ENCODE measurements around the gene GPR161.
"Not testable (repeated sequence)": the region's sequence is repeated elsewhere in the genome, so short reads cannot be mapped to it uniquely, and the experiment has no call there.

The GPR161 gene

DNA sequence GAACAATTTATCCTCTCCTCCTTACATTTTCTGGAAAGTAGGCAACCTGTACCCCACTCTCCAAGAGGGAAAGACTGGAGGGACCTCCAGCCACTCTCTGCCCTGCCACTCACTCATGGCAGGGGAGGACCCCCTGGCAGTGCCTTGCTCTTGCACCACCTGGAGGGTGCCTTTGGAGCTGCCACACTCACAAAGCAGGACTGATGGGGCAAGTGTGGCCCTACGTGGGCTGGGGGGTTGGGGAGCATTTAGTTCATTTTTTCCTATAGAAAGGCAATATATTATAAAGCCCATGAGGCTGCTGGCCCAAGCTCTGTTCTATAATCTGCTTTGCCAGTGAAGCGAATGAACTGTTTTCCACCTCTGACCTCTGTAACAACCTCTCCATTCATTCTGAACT is 50.3 kb downstream of the GPR161 start:
- no peak for DNase-seq (ENCODE audit: low spot score)

GRCh38 chr1:168085401-168085872 is 51.3 kb downstream of the GPR161 start:
- DNase-seq (ENCODE audit: low spot score), result no peak

GRCh38 chr1:168084396-168085231 is 52.1 kb downstream of the GPR161 start:
- DNase-seq (ENCODE audit: low spot score), result peak; percentile 52

GRCh38 chr1:168083456-168084325 is 53.0 kb downstream of the GPR161 start:
- DNase-seq (ENCODE audit: low spot score), result no peak

- DNase-seq (ENCODE audit: low spot score), result peak; percentile 61
These were observed 54.5 kb downstream of the GPR161 start for GRCh38 chr1:168082008-168082876.

- DNase-seq (ENCODE audit: low spot score), result no peak
These were observed 55.2 kb downstream of the GPR161 start for GRCh38 chr1:168081373-168082007.

DNA sequence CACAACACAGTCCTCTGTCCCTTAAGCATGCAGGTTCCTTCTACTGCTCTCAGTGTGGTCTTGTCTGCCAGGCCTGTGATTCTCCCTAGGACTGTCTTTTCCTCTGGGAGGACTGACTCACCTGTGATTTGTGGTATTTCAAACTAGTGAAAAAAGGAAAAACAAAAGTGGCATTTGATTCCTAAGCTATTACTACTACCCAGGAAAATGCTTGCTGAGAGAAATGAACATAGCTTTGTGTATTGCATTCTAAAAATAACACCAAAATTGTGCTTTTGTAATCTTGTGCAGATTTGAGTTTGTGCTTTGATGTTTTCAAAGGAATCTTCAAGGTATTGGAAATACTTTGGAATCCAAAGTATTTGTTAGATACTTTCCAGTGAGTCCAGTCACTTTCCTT is 57.0 kb downstream of the GPR161 start:
- DNase-seq (ENCODE audit: low spot score), result no peak

DNA sequence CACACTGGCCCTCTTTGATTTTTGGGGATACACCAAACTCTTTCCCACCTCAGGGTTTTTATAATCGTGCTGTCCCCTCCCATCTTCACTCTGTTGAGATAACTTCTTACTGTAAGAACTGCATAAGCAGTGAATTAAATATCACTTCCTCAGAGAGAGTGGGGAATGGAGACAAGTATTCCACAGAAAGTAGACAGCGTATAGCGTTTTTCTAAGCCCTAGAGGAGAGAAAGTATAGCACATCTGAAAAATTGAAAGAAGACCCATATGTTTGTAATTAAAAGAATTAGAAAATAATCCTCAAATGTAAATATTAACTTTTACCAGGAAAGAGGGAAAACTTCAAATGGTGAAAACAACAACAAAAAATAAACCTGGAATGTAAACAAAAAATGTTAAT is 67.3 kb downstream of the GPR161 start:
- no peak for DNase-seq (ENCODE audit: low spot score)

DNA sequence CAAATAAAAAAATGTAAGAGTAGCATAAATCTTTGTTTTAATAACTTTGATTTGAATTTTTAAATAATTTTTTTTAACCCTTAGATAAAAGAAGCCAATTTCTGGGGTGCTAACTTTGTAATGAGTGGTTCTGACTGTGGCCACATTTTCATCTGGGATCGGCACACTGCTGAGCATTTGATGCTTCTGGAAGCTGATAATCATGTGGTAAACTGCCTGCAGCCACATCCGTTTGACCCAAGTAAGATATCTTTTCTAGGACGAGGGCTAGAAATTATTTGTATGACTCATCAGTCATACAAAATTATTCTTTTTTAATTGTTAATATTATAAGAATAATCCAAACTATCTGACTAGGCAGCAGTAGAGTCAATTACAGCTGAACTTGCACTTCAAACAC is 71.2 kb downstream of the GPR161 start:
- no peak for DNase-seq (ENCODE audit: low spot score)

GRCh38 chr1:168064216-168064615 is 72.5 kb downstream of the GPR161 start:
- DNase-seq (ENCODE audit: low spot score), result no peak

- DNase-seq (ENCODE audit: low spot score), result no peak
These were observed 78.8 kb downstream of the GPR161 start for GRCh38 chr1:168057921-168058320.

DNA sequence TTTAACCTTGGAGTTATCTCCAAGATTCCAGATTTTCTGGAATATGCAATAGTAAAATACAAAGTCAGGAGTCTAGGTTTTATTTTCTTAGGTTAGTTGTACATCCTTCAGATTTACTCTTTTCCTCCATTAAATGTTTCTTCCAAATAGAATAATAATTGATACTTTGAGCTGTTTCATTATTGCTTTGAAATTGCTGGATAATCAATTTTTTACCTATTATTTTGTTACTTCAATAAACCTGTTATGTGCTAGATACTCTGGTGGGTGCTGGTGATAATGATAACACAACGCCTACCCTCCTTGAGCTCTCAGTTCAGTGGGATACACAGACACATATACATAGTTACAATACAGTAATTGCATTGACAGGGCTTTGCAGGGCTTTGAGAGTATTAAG is 79.4 kb downstream of the GPR161 start:
- no peak for DNase-seq (ENCODE audit: low spot score)

DNA sequence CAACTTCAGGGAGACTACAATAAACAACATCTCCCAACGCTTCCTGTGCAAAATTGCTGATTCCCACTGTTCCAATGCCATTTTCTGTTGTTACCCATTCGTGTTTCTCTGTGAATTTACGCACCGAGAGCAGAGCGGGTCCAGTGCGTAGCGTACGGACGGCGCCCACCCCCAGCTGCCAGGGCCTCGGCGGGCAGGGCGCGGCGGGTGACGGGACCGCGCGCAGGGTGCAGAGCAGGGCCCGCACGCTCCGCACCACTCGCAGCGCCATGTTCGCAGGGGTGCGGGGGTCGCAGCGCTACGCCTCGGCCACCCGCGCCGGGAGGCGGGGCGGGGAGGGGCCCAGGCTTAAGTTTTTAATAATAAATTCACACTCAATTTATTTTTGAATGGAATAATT is 80.6 kb downstream of the GPR161 start:
- not testable (repeated sequence) for DNase-seq (ENCODE audit: low spot score)

DNA sequence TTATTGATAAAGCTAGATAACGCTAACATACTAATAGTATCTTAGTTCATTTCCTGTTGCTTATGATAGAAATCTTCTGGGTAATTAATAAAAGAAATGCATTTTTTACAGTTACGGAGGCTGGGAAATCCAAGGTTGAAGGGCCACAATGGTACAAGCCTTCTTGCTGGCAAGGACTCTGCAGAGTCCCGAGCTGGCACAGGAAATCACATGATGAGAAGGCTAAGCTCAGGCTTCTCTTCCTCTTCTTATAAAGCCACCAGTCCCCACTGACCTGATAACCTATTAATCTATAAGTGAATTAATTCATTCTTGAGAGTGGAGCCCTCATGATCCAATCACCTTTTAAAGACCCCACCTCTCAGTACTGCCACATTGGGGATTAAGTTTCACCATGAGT is 82.6 kb downstream of the GPR161 start:
- DNase-seq (ENCODE audit: low spot score), result no peak

DNA sequence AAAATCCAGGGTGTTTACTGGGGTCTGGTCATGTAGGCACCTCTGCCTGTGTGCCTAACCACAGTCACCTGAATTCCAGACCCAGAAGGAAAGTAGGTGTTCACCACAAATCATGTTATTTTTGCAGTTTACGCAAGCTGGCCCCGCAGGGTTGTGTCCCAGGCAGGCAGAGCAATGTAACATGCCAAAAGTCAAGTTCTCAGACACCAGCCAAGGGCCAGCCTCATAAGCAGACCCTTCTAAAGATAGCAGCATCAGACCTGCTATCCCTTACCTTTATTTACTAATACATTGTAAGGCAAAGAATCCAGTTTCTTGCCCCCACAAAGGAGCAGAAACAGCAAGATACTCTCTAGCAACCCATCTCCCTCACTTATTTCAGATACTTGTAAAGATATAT is 83.0 kb downstream of the GPR161 start:
- no peak for DNase-seq (ENCODE audit: low spot score)

DNA sequence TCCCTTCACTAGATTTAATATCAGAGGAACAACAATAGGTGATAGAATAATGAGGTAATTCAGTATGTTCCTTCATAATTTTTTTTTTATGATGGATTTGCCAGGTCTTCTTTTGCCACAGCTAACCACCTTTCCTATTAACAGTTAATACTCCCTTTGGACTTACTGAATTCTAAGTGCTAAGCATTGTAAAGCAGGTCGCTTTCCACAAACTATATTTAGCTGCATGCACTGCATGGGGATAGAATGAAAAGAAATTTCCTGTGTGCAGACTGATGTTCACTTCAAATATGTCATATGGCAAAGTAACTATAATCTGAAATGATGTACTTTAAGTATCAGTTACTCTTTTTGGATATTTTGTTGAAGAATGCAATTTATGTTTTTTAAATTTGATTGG is 85.8 kb downstream of the GPR161 start:
- DNase-seq (ENCODE audit: low spot score), result no peak

GRCh38 chr1:168050307-168050706 is 86.4 kb downstream of the GPR161 start:
- DNase-seq (ENCODE audit: low spot score), result no peak

- no peak for DNase-seq (ENCODE audit: low spot score)
These were observed 91.4 kb downstream of the GPR161 start for GRCh38 chr1:168045311-168045710.

- DNase-seq (ENCODE audit: low spot score), result no peak
These were observed 94.4 kb downstream of the GPR161 start for GRCh38 chr1:168042362-168042761.

GRCh38 chr1:168035345-168035744 is 101.4 kb downstream of the GPR161 start:
- DNase-seq (ENCODE audit: low spot score), result no peak

DNA sequence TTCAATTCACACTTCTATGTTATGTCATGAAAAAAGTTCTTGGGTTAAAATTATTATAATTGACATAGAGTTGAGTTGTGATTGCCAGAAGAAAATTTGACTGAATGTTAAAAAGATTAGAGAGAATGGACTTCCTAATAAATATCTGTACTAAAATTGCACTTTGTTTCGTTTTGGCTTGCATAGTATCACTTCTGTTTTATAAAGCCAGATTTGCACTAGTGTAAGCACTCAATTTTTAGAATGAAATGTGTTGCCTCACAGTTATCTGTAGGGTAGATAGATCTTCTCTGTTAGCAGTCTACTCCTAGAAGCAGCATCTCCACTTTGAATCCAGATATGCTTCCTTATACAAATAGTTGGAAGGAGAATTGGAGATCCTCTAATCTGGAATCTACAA is 104.7 kb downstream of the GPR161 start:
- no peak for DNase-seq (ENCODE audit: low spot score)

- DNase-seq (ENCODE audit: low spot score), result no peak
These were observed 105.1 kb downstream of the GPR161 start for GRCh38 chr1:168031627-168032026.

Data from CD4-positive, alpha-beta T cell treated with Interleukin-15 for 4 hours (primary cell).